Esophagus squamous epithelium (tissue), 5 donors: ENCODE data around the gene NUP188. TPM values are rescaled to one million over a fixed set of nuclear protein-coding genes. Genes with fewer than 3 reads are reported as not detected.

Experiments
- DNase-seq: peaks from one replicate; lab custom pipeline; 2025; lab: John Stamatoyannopoulos, UW
- H3K27ac ChIP-seq, 4 donors: fragments of 200-600 bp; sonication (generic); one replicate each; pipeline ENCODE4 v1.5.1; 2016 to 2019; ENCODE audit warnings: mild to moderate bottlenecking in 1 of 4
- H3K27me3 ChIP-seq, 4 donors: fragments of 200-600 bp; sonication (generic); 1 replicate in 3 of 4; 2 replicates in 1 of 4; pipeline versions ENCODE4 v1.5.1 to v1.6.0; 2017 to 2021; ENCODE audit warnings: antibody characterized with exemption in 1 of 4
- H3K36me3 ChIP-seq, 3 donors: fragments of 200-600 bp; sonication (generic); one replicate each; pipeline ENCODE4 v1.5.1; 2016 to 2019
- H3K4me1 ChIP-seq, 3 donors: fragments of 200-600 bp; sonication (generic); one replicate each; pipeline ENCODE4 v1.5.1; 2017 to 2019
- H3K4me3 ChIP-seq, 4 donors: fragments of 200-600 bp; sonication (generic); 1 replicate in 3 of 4; 2 replicates in 1 of 4; pipeline ENCODE4 v1.5.1; 2016 to 2019; ENCODE audit warnings: mild to moderate bottlenecking in 2 of 4, moderate library complexity in 1 of 4
- H3K9me3 ChIP-seq, 3 donors: fragments of 200-600 bp; sonication (generic); one replicate each; pipeline ENCODE4 v1.5.1; 2016 to 2019
- POLR2A ChIP-seq, 4 donors: fragments of 450-650 bp; IDR thresholded peaks; one replicate each; pipeline ENCODE4 v1.6.1; 2017; ENCODE audit warnings: antibody characterized with exemption in 4 of 4, mild to moderate bottlenecking in 4 of 4, moderate library complexity in 3 of 4
- WGBS, 2 donors: methylation state at CpG; one replicate each; pipeline ENCODE4 v1.1.5; 2018; 5-methylcytosine and 5-hydroxymethylcytosine counted together
- intact Hi-C: fragments of 100-400 bp; cut with DNase I; formaldehyde crosslinking; loops from one replicate; pipeline ENCODE4 v1.15.0; 2022
- total RNA-seq, 4 donors: library from RNA; depleted of rRNA; stranded (reverse); fragments of >200 nt; gene quantifications; one replicate each; pipeline ENCODE4 v1.1.0, GENCODE V29; 2016
- TF ChIP-seq, protein P1 (sequence below), 6 experiments: fragments of 450-650 bp in 4 of 6; fragments of 200-600 bp in 2 of 6; sonication (generic) in 2 of 6; IDR thresholded peaks; one replicate each; pipeline ENCODE4 v1.5.1; 2016 to 2019; ENCODE audit warnings: antibody characterized with exemption in 6 of 6, mild to moderate bottlenecking in 4 of 6, moderate library complexity in 4 of 6
- donor health status: DM: yes; HTN: yes; CAD: no.

Gene NUP188
- total RNA-seq, 4 donors from 2014 or later: 61.0 to 78.6 (median 67.1) TPM

DNA sequence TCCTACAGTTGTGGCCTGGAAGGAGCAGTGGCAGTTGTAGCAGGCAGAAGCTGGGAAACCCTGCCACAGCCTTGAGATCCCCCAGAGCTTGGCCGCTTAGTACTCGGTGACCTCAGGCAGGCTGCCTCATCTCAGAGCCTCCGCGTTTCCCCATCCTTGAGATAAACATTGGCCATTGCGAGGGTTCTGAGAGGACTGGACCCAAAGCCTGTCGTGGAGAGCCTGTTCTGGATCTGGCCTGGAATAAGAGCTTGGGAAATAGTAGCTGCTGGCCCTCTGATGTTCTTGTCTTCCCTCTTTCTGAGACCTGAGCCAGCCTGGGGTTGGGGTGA lies 90.2 kb downstream of the NUP188 start:
- Histone ChIP-seq H3K27me3 (no peaks in the 10 kb centered on the region), H3K9me3 (no peaks in the 10 kb centered on the region), H3K4me1 (peaks cover 15 to 45% (median 18%) of the 10 kb centered on the region in 3 donors), H3K27ac (peak overlapping the region; percentile 82 to 96 (median 90)), H3K36me3 (peaks cover 9 to 32% (median 11%) of the 10 kb centered on the region in 3 donors), H3K4me3 (peak overlapping the region; percentile 76 to 98 (median 90))
- no peak for TF ChIP-seq POLR2A (IDR thresholded peaks at IDR 0.05)
- TF ChIP-seq, protein P1, sequence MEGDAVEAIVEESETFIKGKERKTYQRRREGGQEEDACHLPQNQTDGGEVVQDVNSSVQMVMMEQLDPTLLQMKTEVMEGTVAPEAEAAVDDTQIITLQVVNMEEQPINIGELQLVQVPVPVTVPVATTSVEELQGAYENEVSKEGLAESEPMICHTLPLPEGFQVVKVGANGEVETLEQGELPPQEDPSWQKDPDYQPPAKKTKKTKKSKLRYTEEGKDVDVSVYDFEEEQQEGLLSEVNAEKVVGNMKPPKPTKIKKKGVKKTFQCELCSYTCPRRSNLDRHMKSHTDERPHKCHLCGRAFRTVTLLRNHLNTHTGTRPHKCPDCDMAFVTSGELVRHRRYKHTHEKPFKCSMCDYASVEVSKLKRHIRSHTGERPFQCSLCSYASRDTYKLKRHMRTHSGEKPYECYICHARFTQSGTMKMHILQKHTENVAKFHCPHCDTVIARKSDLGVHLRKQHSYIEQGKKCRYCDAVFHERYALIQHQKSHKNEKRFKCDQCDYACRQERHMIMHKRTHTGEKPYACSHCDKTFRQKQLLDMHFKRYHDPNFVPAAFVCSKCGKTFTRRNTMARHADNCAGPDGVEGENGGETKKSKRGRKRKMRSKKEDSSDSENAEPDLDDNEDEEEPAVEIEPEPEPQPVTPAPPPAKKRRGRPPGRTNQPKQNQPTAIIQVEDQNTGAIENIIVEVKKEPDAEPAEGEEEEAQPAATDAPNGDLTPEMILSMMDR (IDR thresholded peaks at IDR 0.05): no peak
- intact Hi-C loops: no loop called here
- 27% methylated on average over 2 of the region's 6 CpGs; no CpG with 5 or more reads in 1 of the 2 donors for WGBS, 2 donors
- no peak for DNase-seq

DNA sequence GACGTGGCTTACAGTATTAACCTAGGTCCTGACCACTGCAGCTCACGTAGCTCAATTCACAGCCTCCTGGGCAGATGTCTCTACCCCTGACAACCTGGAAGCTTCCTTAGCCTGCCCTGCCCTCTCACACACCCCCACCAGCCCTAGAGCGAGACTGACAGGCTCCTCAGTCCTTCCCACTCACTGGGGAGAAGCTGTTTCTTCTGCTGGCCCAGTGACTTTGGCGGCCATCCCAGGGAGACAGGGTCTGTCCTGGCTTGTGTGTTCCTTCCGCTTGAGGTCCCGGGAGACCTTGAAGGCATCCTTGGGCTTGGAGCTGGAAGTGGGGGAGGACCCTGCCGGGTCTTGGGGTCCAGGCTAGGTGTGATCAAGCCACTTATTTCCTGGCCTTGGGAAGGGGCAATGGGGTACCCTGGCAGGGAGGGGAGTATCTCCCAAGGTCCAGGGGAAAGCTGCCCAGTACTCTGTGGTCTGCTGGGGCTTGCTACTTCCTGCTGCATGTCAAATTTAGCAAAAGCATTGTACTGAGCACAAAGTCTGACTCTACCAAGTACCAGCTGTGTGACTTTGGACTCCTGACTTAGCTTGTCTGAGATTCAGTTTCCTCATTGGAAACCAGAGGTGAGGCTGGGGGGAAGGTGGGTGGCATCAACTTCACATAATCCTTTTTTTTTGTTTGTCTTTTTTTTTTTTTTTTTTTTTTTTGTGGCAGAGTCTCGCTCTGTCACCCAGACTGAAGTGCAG lies 90.8 kb downstream of the NUP188 start:
- intact Hi-C loops: no loop called here
- H3K4me3 ChIP-seq: peak overlapping the region; percentile 76 to 98 (median 90)
- WGBS, 2 donors: 38 to 86% methylated on average over 1 to 7 of the region's 8 CpGs
- H3K4me1 ChIP-seq: peaks cover 15 to 45% (median 18%) of the 10 kb centered on the region in 3 donors
- no peak for DNase-seq
- no peaks in the 10 kb centered on the region for H3K27me3 ChIP-seq
- peaks cover 11 to 37% (median 12%) of the 10 kb centered on the region in 3 donors for H3K36me3 ChIP-seq
- peak overlapping the region; percentile 82 to 96 (median 90) for H3K27ac ChIP-seq
- TF ChIP-seq, protein P1 (IDR thresholded peaks at IDR 0.05): no peak
- TF ChIP-seq POLR2A (IDR thresholded peaks at IDR 0.05): no peak
- no peaks in the 10 kb centered on the region for H3K9me3 ChIP-seq

DNA sequence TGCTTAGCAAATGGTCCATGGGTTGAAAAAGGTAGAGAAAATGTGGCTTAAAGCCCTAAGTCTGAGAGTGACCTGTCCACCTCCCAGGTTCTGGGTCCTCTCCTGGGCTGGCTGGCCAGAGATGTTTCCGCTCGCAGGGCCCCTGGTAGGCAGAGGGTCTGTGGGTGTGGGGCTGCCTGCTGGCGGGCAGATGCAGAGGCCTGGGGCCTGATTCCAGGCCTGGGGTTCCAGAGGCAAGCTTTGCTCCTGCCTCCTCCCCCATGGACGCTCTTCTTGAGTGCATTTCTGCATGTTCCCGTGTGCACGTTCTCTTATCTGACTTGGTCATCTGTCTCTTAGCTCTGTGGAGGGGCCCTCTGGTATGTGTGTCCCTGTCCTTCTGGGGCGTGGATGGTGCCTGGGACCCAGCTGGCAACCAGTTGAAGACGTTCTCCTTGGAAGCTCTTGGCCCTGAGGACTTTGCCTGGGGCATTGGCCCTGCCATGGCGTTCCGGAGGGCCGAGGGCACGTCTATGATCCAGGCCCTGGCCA lies 92.7 kb downstream of the NUP188 start:
- WGBS, 2 donors: 87 to 91% methylated on average over 4 to 7 of the region's 12 CpGs
- H3K9me3 ChIP-seq: no peaks in the 10 kb centered on the region
- TF ChIP-seq, protein P1 (IDR thresholded peaks at IDR 0.05): no peak
- TF ChIP-seq POLR2A (IDR thresholded peaks at IDR 0.05): no peak
- DNase-seq: no peak
- intact Hi-C loops: no loop called here
- no peaks in the 10 kb centered on the region for H3K27me3 ChIP-seq
- H3K27ac ChIP-seq: no peak overlapping the region
- peaks cover 17 to 56% (median 24%) of the 10 kb centered on the region in 3 donors for H3K36me3 ChIP-seq
- H3K4me3 ChIP-seq: no peak overlapping the region
- peaks cover 15 to 45% (median 18%) of the 10 kb centered on the region in 3 donors for H3K4me1 ChIP-seq

- intact Hi-C loops: no loop called here
- 91 to 92% methylated on average over 2 to 5 of the region's 16 CpGs for WGBS, 2 donors
- Histone ChIP-seq H3K4me1 (peaks cover 15 to 34% (median 15%) of the 10 kb centered on the region in 3 donors), H3K27me3 (no peaks in the 10 kb centered on the region), H3K36me3 (peaks cover 17 to 74% (median 26%) of the 10 kb centered on the region in 3 donors), H3K9me3 (no peaks in the 10 kb centered on the region), H3K27ac (no peak overlapping the region), H3K4me3 (no peak overlapping the region)
- DNase-seq: no peak
- TF ChIP-seq POLR2A (IDR thresholded peaks at IDR 0.05): no peak
- TF ChIP-seq, protein P1 (IDR thresholded peaks at IDR 0.05): no peak
Observed at GRCh38 chr9:129042016-129042415, 94.5 kb downstream of the NUP188 start.

DNA sequence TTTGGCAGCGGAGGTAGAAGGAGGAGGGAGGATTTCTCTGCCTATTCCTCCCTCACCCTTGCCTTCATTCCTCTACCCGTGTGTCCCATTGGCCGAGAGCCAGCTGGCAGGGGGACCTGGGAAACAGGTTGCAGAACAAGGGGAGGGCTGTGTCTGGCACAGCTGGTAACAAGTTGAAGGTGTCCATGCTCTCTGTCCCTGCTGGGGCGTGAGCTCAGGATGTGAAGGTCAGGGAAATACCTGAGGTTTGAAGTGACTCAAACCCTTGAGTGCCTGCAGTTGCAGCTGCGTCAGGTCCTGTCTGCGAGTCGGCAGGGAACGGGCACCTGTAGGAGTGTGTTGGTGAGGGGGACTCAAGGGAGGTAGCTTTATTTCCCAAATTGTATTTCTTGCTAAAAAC lies 105.1 kb downstream of the NUP188 start:
- Histone ChIP-seq H3K4me1 (peaks cover 0 to 20% (median 3%) of the 10 kb centered on the region in 3 donors), H3K4me3 (no peak overlapping the region), H3K36me3 (peaks cover 14 to 100% (median 21%) of the 10 kb centered on the region in 3 donors), H3K27me3 (no peaks in the 10 kb centered on the region), H3K27ac (peak overlapping the region; percentile 29 to 77 (median 52)), H3K9me3 (no peaks in the 10 kb centered on the region)
- no peak for DNase-seq
- WGBS, 2 donors: 61 to 65% methylated on average over 5 to 8 of the region's 8 CpGs
- intact Hi-C loops: no loop called here
- no peak for TF ChIP-seq POLR2A (IDR thresholded peaks at IDR 0.05)
- TF ChIP-seq, protein P1 (IDR thresholded peaks at IDR 0.05): no peak
